ENCODE measurements around the gene PEX11A. TPM values are rescaled to one million over a fixed set of nuclear protein-coding genes. Genes with fewer than 3 reads are reported as not detected.

PEX11A gene
- total RNA-seq, 2 donors from 2014 or later = 3.1 to 3.2 TPM

- Mint-ChIP-seq H3K27me3 (no peaks in the 10 kb centered on the region), H3K4me1 (ENCODE audit: low read depth in 2 of 2) (peaks cover 0 to 4% of the 10 kb centered on the region in 2 donors), H3K36me3 (no peaks in the 10 kb centered on the region), H3K27ac (no peak overlapping the region), H3K9me3 (no peaks in the 10 kb centered on the region), H3K4me3 (no peak overlapping the region)
- no peak for ATAC-seq
- DNase-seq (ENCODE audit: low spot score) = no peak
Observed at GRCh38 chr15:89646416-89647141, 44.0 kb downstream of the PEX11A start.

DNA sequence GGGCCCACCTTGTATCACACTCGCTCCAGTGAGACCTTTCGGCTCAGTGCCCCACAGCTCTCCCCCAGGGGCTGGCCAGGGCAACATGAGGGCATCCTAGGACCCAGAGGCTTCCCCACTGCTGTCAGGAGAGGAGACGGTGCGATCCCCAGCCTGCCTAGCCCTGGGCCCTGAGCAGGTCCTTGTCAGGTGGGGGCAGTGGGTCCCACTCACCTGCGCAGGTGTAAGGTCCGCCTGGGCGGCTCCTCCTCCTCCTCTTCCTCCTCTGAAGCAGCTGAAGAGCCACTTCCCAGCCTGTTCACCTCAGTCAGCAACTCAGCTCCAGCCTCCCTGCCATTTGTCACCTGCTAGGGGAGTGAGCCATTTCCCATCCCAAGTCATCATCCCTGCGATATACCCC lies 44.9 kb downstream of the PEX11A start:
- Mint-ChIP-seq H3K4me1 (ENCODE audit: low read depth in 2 of 2) (peaks cover 0 to 8% of the 10 kb centered on the region in 2 donors), H3K27me3 (no peaks in the 10 kb centered on the region)

DNA sequence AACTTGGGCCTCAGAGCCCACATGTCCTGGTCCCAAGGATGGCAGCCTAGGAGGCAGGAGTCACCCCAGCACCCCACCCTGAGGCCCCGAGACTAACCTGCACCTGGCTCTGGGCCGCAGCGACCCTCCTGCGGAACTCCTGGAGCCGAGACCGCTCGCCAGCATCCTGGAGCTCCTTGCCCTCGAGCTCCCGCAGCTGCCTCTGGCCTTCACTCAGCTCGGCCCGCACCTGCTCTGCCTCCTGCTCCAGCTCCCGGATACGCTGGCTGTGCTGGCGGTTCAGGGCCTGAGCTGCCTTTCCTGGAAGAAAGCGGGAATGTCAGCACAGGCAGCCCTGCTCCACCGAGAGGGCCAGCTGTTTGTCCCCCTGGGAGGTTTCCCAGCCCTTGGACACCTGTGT lies 48.4 kb downstream of the PEX11A start:
- Mint-ChIP-seq H3K36me3 (no peaks in the 10 kb centered on the region), H3K4me1 (ENCODE audit: low read depth in 2 of 2) (peaks cover 0 to 5% of the 10 kb centered on the region in 2 donors), H3K9me3 (no peaks in the 10 kb centered on the region), H3K27ac (no peak overlapping the region), H3K4me3 (no peak overlapping the region), H3K27me3 (no peaks in the 10 kb centered on the region)
- no peak for ATAC-seq
- no peak for DNase-seq (ENCODE audit: low spot score)

More for the DNA sequence above, 44.9 kb downstream of the PEX11A start:
- Mint-ChIP-seq H3K27ac (no peak overlapping the region), H3K9me3 (no peaks in the 10 kb centered on the region), H3K36me3 (no peaks in the 10 kb centered on the region), H3K4me3 (no peak overlapping the region)
- peak in 1 of 2 donors; percentile 19 for ATAC-seq
- DNase-seq (ENCODE audit: low spot score) = no peak

DNA sequence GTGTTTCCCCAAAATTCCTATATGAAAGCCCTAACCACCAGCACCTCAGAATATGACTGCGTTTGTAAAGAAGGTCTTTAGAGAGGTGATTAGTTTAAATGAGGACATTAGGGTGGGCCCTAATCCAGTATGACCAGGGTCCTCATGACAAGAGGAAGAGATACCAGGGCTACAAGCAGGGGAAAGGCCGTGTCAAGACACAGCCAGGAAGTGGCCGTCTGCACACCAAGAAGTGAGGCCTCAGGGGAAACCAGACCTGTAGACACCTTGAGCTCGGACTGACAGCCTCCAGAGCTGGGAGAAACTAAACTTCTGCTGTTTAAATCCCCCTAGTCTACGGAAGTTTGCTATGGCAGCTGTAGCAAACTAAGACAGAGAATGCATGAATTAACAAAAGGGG lies 49.5 kb downstream of the PEX11A start:
- no peaks in the 10 kb centered on the region for H3K27me3 Mint-ChIP-seq
- H3K27ac Mint-ChIP-seq = no peak overlapping the region
- DNase-seq (ENCODE audit: low spot score) = no peak
- H3K4me3 Mint-ChIP-seq = no peak overlapping the region
- no peak for ATAC-seq
- H3K9me3 Mint-ChIP-seq = no peaks in the 10 kb centered on the region
- H3K36me3 Mint-ChIP-seq = no peaks in the 10 kb centered on the region
- peaks cover 0 to 4% of the 10 kb centered on the region in 2 donors for H3K4me1 Mint-ChIP-seq (ENCODE audit: low read depth in 2 of 2)

DNA sequence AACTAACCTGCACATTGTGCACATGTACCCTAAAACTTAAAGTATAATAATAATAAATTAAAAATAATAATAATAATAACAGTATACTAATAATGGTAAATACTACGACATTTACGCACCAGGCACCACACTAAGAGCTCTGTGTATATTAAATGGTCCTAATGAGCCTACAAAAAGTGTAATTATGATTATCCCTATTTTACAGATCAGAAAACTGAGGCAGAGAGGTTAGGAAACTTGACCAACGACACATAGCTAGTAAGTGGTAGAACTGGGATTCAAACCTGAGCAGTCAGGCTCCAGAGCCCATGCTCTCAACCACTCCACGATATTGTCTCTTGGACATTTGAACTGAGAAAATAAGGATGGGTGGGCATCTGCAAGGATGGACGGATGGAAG lies 50.3 kb downstream of the PEX11A start:
- Mint-ChIP-seq H3K27me3 (no peaks in the 10 kb centered on the region), H3K4me3 (no peak overlapping the region), H3K9me3 (no peaks in the 10 kb centered on the region), H3K36me3 (no peaks in the 10 kb centered on the region), H3K4me1 (ENCODE audit: low read depth in 2 of 2) (peaks cover 0 to 4% of the 10 kb centered on the region in 2 donors), H3K27ac (no peak overlapping the region)
- DNase-seq (ENCODE audit: low spot score) (no peak), ATAC-seq (no peak)

GRCh38 chr15:89633585-89633984 lies 57.0 kb downstream of the PEX11A start:
- Mint-ChIP-seq H3K27me3 (no peaks in the 10 kb centered on the region), H3K4me1 (ENCODE audit: low read depth in 2 of 2) (no peaks in the 10 kb centered on the region), H3K9me3 (no peaks in the 10 kb centered on the region), H3K27ac (no peak overlapping the region), H3K4me3 (no peak overlapping the region), H3K36me3 (no peaks in the 10 kb centered on the region)
- ATAC-seq (no peak), DNase-seq (ENCODE audit: low spot score) (no peak)

GRCh38 chr15:89632563-89633430 lies 57.8 kb downstream of the PEX11A start:
- no peaks in the 10 kb centered on the region for H3K36me3 Mint-ChIP-seq
- DNase-seq (ENCODE audit: low spot score) = no peak
- no peaks in the 10 kb centered on the region for H3K27me3 Mint-ChIP-seq
- H3K9me3 Mint-ChIP-seq = no peaks in the 10 kb centered on the region
- no peak for ATAC-seq
- no peaks in the 10 kb centered on the region for H3K4me1 Mint-ChIP-seq (ENCODE audit: low read depth in 2 of 2)
- H3K27ac Mint-ChIP-seq = no peak overlapping the region
- H3K4me3 Mint-ChIP-seq = no peak overlapping the region

DNA sequence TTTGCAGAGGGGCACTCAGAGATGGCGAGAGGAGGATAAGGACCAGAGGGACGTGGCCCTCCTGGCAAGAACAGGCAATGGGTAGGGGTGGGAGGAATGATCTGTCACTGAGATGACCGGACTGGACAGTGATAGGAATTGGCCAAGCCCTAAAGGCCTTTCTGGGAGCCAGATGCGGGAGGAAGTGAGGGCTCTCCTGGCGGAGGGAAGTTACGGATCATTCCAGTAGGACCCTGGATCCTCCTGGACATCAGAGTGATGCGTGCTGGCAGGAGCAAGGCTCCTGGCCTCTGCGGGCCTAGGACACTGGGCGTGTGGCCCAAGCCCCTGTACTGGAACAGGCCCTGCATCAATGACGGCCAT lies 58.7 kb downstream of the PEX11A start:
- Mint-ChIP-seq H3K4me1 (ENCODE audit: low read depth in 2 of 2) (no peaks in the 10 kb centered on the region), H3K4me3 (no peak overlapping the region), H3K27me3 (no peaks in the 10 kb centered on the region), H3K27ac (no peak overlapping the region), H3K36me3 (no peaks in the 10 kb centered on the region), H3K9me3 (no peaks in the 10 kb centered on the region)
- ATAC-seq = no peak
- DNase-seq (ENCODE audit: low spot score) = no peak

Other genes starting within 250 kb of the PEX11A start
- not detected for gene RHCG, start 194.2 kb downstream of the PEX11A start, total RNA-seq
- 10 to 100 TPM; 12.9 to 42.1 TPM for gene TICRR, start 115.3 kb downstream of the PEX11A start, total RNA-seq
- gene KIF7, start 35.3 kb downstream of the PEX11A start, total RNA-seq = 1 to 10 TPM in 1 of 2 donors, under 1 TPM in 1; 1.00 to 1.4 TPM
- 1 to 10 TPM in 1 of 2 donors, under 1 TPM in 1; 0.33 to 1.0 TPM for gene PLIN1, start 11.4 kb downstream of the PEX11A start, total RNA-seq
- gene WDR93, start 57 bp upstream of the PEX11A start, total RNA-seq = not detected
- gene MESP1, start 60.5 kb upstream of the PEX11A start, total RNA-seq = 1 to 10 TPM; 2.3 to 4.0 TPM
- not detected for gene MESP2, start 85.6 kb upstream of the PEX11A start, total RNA-seq
- 1 to 10 TPM in 1 of 2 donors, not detected in 1; 3.2 TPM for gene ANPEP, start 124.1 kb upstream of the PEX11A start, total RNA-seq
- 10 to 100 TPM; 29.0 to 34.4 TPM for gene AP3S2, start 203.2 kb upstream of the PEX11A start, total RNA-seq
- not detected for gene ARPIN, start 222.2 kb upstream of the PEX11A start, total RNA-seq

Data from natural killer cell treated with Interleukin-12 subunit alpha and Interleukin-12 subunit beta and Interleukin-15 and Interleukin-18, amount 100 ng/mL, for 72 hours (primary cell).